OCI-LY7 (cell line): ENCODE data around the gene COPG1. TPM values are rescaled to one million over a fixed set of nuclear protein-coding genes. Genes with fewer than 3 reads are reported as not detected.
"Not testable (repeated sequence)": the region's sequence is repeated elsewhere in the genome, so short reads cannot be mapped to it uniquely, and the experiment has no call there.

Experiments
- BruUV-seq: library from RNA; stranded (reverse); fragments of 400-500 nt; replicated peaks from 2 replicates; lab custom pipeline; 2021; lab: Mats Ljungman, UMichigan
- CTCF ChIA-PET: fragments of 300-600 bp; sonication (Branson Sonifier 250); formaldehyde crosslinking; loops from one replicate; lab custom pipeline; 2022; ENCODE audit warnings: antibody characterized with exemption; ENCODE audit not compliant: unreplicated experiment; lab: Charles Lee
- POLR2A ChIA-PET: fragments of 300-600 bp; sonication (Branson Sonifier 250); formaldehyde crosslinking; loops from one replicate; lab custom pipeline; 2022; ENCODE audit warnings: antibody characterized with exemption; lab: Charles Lee
- DNase-seq: peaks from one replicate; pipeline ENCODE4 v3.0.0-alpha.2; 2015; ENCODE audit warnings: low spot score
- H2AFZ ChIP-seq: fragments of 200-600 bp; sonication (generic), shearing (Covaris generic); 2 replicates; pipeline ENCODE4 v1.6.1; 2014; ENCODE audit warnings: mild to moderate bottlenecking, antibody characterized with exemption, low read length, moderate library complexity
- H3K27ac ChIP-seq: fragments of 200-600 bp; sonication (generic); 2 replicates; pipeline ENCODE4 v1.5.1; 2014; ENCODE audit warnings: mixed run types, low read depth, mild to moderate bottlenecking, moderate library complexity, low read length, inconsistent platforms; ENCODE audit not compliant: poor library complexity, severe bottlenecking
- H3K36me3 ChIP-seq: fragments of 200-600 bp; sonication (generic); 2 replicates; pipeline ENCODE4 v1.6.1; 2014; ENCODE audit warnings: mild to moderate bottlenecking, antibody characterized with exemption, low read length, moderate library complexity, mixed read lengths; ENCODE audit not compliant: insufficient read depth
- H3K4me1 ChIP-seq: fragments of 200-600 bp; sonication (generic); 2 replicates; pipeline ENCODE4 v1.5.1; 2014; ENCODE audit warnings: mild to moderate bottlenecking, low read length; ENCODE audit not compliant: insufficient read depth, poor library complexity, severe bottlenecking
- H3K4me2 ChIP-seq: fragments of 200-600 bp; sonication (generic); 2 replicates; pipeline ENCODE4 v1.6.1; 2014; ENCODE audit warnings: mild to moderate bottlenecking, low read length
- H3K4me3 ChIP-seq: fragments of 200-600 bp; sonication (generic); 2 replicates; pipeline ENCODE4 v1.5.1; 2014; ENCODE audit warnings: mild to moderate bottlenecking, low read depth, low read length; ENCODE audit not compliant: poor library complexity, severe bottlenecking
- H3K79me2 ChIP-seq: fragments of 200-600 bp; sonication (generic); 2 replicates; pipeline ENCODE4 v1.6.1; 2016; ENCODE audit warnings: low read depth, mild to moderate bottlenecking, low read length, moderate library complexity, mixed read lengths; ENCODE audit not compliant: insufficient read depth
- H3K9me2 ChIP-seq: fragments of 200-600 bp; sonication (generic); 2 replicates; pipeline ENCODE4 v1.6.1; 2016; ENCODE audit warnings: mild to moderate bottlenecking, low read length, mixed read lengths; ENCODE audit not compliant: insufficient read depth
- H3K9me3 ChIP-seq: fragments of 200-600 bp; sonication (generic); 2 replicates; pipeline ENCODE4 v1.6.1; 2014; ENCODE audit warnings: mild to moderate bottlenecking, mixed run types, low read length, mixed read lengths
- H4K20me1 ChIP-seq: fragments of 200-600 bp; sonication (generic); 2 replicates; pipeline ENCODE4 v1.6.1; 2014; ENCODE audit warnings: mild to moderate bottlenecking, antibody characterized with exemption, low read length, moderate library complexity, mixed read lengths; ENCODE audit not compliant: insufficient read depth
- EZH2phosphoT487 ChIP-seq: fragments of 200-600 bp; sonication (generic); IDR thresholded peaks from 2 replicates; pipeline ENCODE4 v1.6.1; 2018; ENCODE audit warnings: low read depth, borderline replicate concordance, mild to moderate bottlenecking, mixed run types, antibody characterized with exemption, low read length, moderate library complexity, mixed read lengths
- intact Hi-C: fragments of 100-400 bp; cut with micrococcal nuclease; formaldehyde crosslinking; loops from one replicate; pipeline ENCODE4 v1.10.0; 2022; ENCODE audit not compliant: unreplicated experiment
- total RNA-seq, 2 experiments: library from RNA; depleted of rRNA in 1 of 2; stranded (reverse); fragments of >200 nt in 1 of 2; shearing (Covaris generic) in 1 of 2; gene quantifications; 2 replicates each; pipeline ENCODE4 v1.2.3, GENCODE V29; 2014 to 2022
- TF ChIP-seq, protein P1 (sequence below): fragments of 200-600 bp; sonication (generic); conservative IDR thresholded peaks from 2 replicates; pipeline ENCODE4 v1.5.1; 2014; ENCODE audit warnings: mild to moderate bottlenecking, antibody characterized with exemption, low read length, moderate library complexity, mixed read lengths

The COPG1 gene
- total RNA-seq, 2 experiments from 2014 or later: 91.9 to 182 TPM

DNA sequence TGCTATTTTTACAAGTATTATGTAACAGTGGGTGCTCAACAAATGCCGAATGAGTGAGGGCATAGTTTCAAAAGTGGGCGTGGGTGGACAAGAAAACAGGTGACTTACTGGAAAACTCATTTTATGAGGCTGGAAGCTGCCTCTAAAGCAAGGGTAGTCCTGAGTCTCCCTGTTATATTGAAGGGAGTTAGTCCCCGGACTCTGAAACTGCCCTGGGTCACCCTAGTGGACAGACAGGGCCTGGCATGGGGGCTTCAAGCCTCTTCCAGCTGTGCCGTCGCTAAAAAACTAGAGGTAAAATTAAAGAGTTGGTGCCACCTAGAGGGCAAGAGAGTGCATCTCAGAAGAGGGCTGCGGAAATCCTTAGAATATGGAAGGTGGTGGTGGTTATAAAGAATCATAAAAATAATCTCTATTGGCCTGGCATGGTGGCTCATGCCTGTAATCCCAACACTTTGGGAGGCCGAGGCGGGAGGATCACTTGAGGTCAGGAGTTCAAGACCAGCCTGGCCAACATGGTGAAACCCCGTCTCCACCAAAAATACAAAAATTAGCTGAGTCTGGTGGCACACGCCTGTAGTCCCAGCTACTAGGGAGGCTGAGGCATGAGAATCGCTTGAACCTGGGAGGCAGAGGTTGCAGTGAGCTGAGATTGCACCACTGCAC is 3.6 kb upstream of the COPG1 start:
- peaks cover 23% of the 10 kb centered on the region; the same call in 1 of the 2 replicates for H3K79me2 ChIP-seq
- not testable (repeated sequence) for BruUV-seq, H3K27ac ChIP-seq, H3K36me3 ChIP-seq, H3K9me2 ChIP-seq, H4K20me1 ChIP-seq, H3K9me3 ChIP-seq, H3K4me3 ChIP-seq
- H3K4me2 ChIP-seq: peak overlapping the region; percentile 49
- peak; percentile 94 for DNase-seq
- CTCF ChIA-PET: interaction anchor here (0.6 to 2.8 kb wide), 10 partner anchors 21 to 276 kb away, joined by 3 to 17 read pairs (median 4); partner anchors contain the start of gene RAB43
- peak overlapping the region; percentile 49; the same call in 1 of the 2 replicates for H2AFZ ChIP-seq
- POLR2A ChIA-PET: interaction anchor here (0.6 to 3.4 kb wide), 18 partner anchors 13 to 670 kb away, joined by 3 to 15 read pairs (median 4); a partner anchor contains a TSS
- TF ChIP-seq, protein P1, sequence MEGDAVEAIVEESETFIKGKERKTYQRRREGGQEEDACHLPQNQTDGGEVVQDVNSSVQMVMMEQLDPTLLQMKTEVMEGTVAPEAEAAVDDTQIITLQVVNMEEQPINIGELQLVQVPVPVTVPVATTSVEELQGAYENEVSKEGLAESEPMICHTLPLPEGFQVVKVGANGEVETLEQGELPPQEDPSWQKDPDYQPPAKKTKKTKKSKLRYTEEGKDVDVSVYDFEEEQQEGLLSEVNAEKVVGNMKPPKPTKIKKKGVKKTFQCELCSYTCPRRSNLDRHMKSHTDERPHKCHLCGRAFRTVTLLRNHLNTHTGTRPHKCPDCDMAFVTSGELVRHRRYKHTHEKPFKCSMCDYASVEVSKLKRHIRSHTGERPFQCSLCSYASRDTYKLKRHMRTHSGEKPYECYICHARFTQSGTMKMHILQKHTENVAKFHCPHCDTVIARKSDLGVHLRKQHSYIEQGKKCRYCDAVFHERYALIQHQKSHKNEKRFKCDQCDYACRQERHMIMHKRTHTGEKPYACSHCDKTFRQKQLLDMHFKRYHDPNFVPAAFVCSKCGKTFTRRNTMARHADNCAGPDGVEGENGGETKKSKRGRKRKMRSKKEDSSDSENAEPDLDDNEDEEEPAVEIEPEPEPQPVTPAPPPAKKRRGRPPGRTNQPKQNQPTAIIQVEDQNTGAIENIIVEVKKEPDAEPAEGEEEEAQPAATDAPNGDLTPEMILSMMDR: peak; percentile 95
- H3K4me1 ChIP-seq: peaks cover 28% of the 10 kb centered on the region
- intact Hi-C loops: loop anchor here (1.0 to 5.0 kb wide), 4 partner anchors 63 to 368 kb away; partner anchors contain the start of genes ACAD9 and CNBP

GRCh38 chr3:129246636-129247035 is 2.8 kb upstream of the COPG1 start:
- no peak overlapping the region for H3K27ac ChIP-seq
- H3K36me3 ChIP-seq: no peaks in the 10 kb centered on the region
- H3K9me2 ChIP-seq: no peaks in the 10 kb centered on the region
- no peak for DNase-seq
- peaks cover 23% of the 10 kb centered on the region; the same call in 1 of the 2 replicates for H3K79me2 ChIP-seq
- no peaks in the 10 kb centered on the region for H3K9me3 ChIP-seq
- POLR2A ChIA-PET: interaction anchor here (0.6 to 3.4 kb wide), 15 partner anchors 11 to 329 kb away, joined by 3 to 15 read pairs (median 4); no protein-coding TSS in a partner anchor
- intact Hi-C loops: loop anchor here (5.0 kb wide), 1 partner anchor 369 kb away; the partner anchor contains the start of gene ACAD9
- no peaks in the 10 kb centered on the region for H4K20me1 ChIP-seq
- no peak overlapping the region for H3K4me2 ChIP-seq
- peaks cover 28% of the 10 kb centered on the region for H3K4me1 ChIP-seq
- no peak overlapping the region for H2AFZ ChIP-seq
- CTCF ChIA-PET: interaction anchor here (0.8 to 2.8 kb wide), 4 partner anchors 10 to 277 kb away, joined by 3 to 17 read pairs (median 4); partner anchors contain the start of gene RAB43
- BruUV-seq: no TSS peak
- no peak for TF ChIP-seq EZH2phosphoT487
- TF ChIP-seq, protein P1: no peak
- no peak overlapping the region for H3K4me3 ChIP-seq
